Thyroid gland (tissue), 4 donors: ENCODE measurements around the gene SYDE2. TPM values are rescaled to one million over a fixed set of nuclear protein-coding genes. Genes with fewer than 3 reads are reported as not detected.

ENCODE experiments used
- DNase-seq, 2 donors: peaks; one replicate each; pipeline ENCODE4 v3.0.0-alpha.2; 2019
- H3K27ac ChIP-seq, 3 donors: fragments of 200-600 bp; sonication (generic); 1 replicate in 2 of 3; 2 replicates in 1 of 3; pipeline ENCODE4 v1.5.1; 2016 to 2019; ENCODE audit warnings: mild to moderate bottlenecking in 1 of 3, moderate library complexity in 1 of 3
- H3K27me3 ChIP-seq: fragments of 200-600 bp; sonication (generic); one replicate; pipeline ENCODE4 v1.5.1; 2019
- H3K36me3 ChIP-seq, 2 donors: fragments of 200-600 bp; sonication (generic); one replicate each; pipeline ENCODE4 v1.5.1; 2016 to 2019
- H3K4me1 ChIP-seq, 2 donors: fragments of 200-600 bp; sonication (generic); one replicate each; pipeline ENCODE4 v1.5.1; 2017 to 2019
- H3K4me3 ChIP-seq, 3 donors: fragments of 200-600 bp; sonication (generic); replicated peaks in 1 of 3; 1 replicate in 2 of 3; 2 replicates in 1 of 3; pipeline ENCODE4 v1.5.1; 2016; ENCODE audit warnings: mild to moderate bottlenecking in 1 of 3
- H3K9me3 ChIP-seq: fragments of 200-600 bp; sonication (generic); one replicate; pipeline ENCODE4 v1.5.1; 2017
- CTCF ChIP-seq, 6 experiments: fragments of 200-600 bp in 3 of 6; fragments of 450-650 bp in 3 of 6; sonication (generic) in 3 of 6; IDR thresholded peaks; one replicate each; pipeline ENCODE4 v1.5.1; 2016 to 2019; ENCODE audit warnings: antibody characterized with exemption in 6 of 6, mild to moderate bottlenecking in 2 of 6, inconsistent platforms in 1 of 6, moderate library complexity in 1 of 6
- POLR2A ChIP-seq, 2 donors: fragments of 450-650 bp; IDR thresholded peaks; one replicate each; pipeline ENCODE4 v1.6.1; 2017; ENCODE audit warnings: antibody characterized with exemption in 2 of 2, mild to moderate bottlenecking in 2 of 2, moderate library complexity in 1 of 2
- WGBS, 2 donors: methylation state at CpG; one replicate each; pipeline ENCODE4 v1.1.5; 2017; 5-methylcytosine and 5-hydroxymethylcytosine counted together
- intact Hi-C: fragments of 100-400 bp; cut with DNase I; formaldehyde crosslinking; loops from one replicate; pipeline ENCODE4 v1.15.1; 2023
- total RNA-seq, 4 donors: library from RNA; depleted of rRNA; stranded (reverse); fragments of >200 nt; gene quantifications; one replicate each; pipeline ENCODE4 v1.2.3, GENCODE V29; 2016

SYDE2 gene
- total RNA-seq, 4 donors from 2014 or later, result 15.2 to 30.8 (median 20.5) TPM

GRCh38 chr1:85171721-85172120 is 29.1 kb downstream of the SYDE2 start:
- Histone ChIP-seq H3K27me3 (no peaks in the 10 kb centered on the region), H3K4me3 (no peak overlapping the region), H3K36me3 (no peaks in the 10 kb centered on the region), H3K4me1 (no peaks in the 10 kb centered on the region), H3K9me3 (no peaks in the 10 kb centered on the region), H3K27ac (no peak overlapping the region)
- no peak for TF ChIP-seq POLR2A (IDR thresholded peaks at IDR 0.05)
- TF ChIP-seq CTCF (IDR thresholded peaks at IDR 0.05), result no peak
- no peak for DNase-seq
- 98% methylated on average over 1 of the region's 1 CpG for WGBS, 2 donors
- intact Hi-C loops, result no loop called here

GRCh38 chr1:85168884-85169283 is 31.9 kb downstream of the SYDE2 start:
- Histone ChIP-seq H3K27ac (no peak overlapping the region), H3K4me3 (no peak overlapping the region), H3K36me3 (no peaks in the 10 kb centered on the region), H3K27me3 (no peaks in the 10 kb centered on the region), H3K9me3 (no peaks in the 10 kb centered on the region), H3K4me1 (no peaks in the 10 kb centered on the region)
- WGBS, 2 donors, result 91 to 96% methylated on average over 1 of the region's 1 CpG
- no peak for TF ChIP-seq CTCF (IDR thresholded peaks at IDR 0.05)
- TF ChIP-seq POLR2A (IDR thresholded peaks at IDR 0.05), result no peak
- intact Hi-C loops, result no loop called here
- DNase-seq, result no peak

GRCh38 chr1:85166351-85166750 is 34.5 kb downstream of the SYDE2 start:
- no peaks in the 10 kb centered on the region for H3K9me3 ChIP-seq
- no peak overlapping the region for H3K4me3 ChIP-seq
- TF ChIP-seq POLR2A (IDR thresholded peaks at IDR 0.05) (no peak), CTCF (IDR thresholded peaks at IDR 0.05) (no peak)
- no peaks in the 10 kb centered on the region for H3K4me1 ChIP-seq
- DNase-seq, result no peak
- no peaks in the 10 kb centered on the region for H3K27me3 ChIP-seq
- no peaks in the 10 kb centered on the region for H3K36me3 ChIP-seq
- intact Hi-C loops, result no loop called here
- H3K27ac ChIP-seq, result no peak overlapping the region
- 96 to 97% methylated on average over 1 of the region's 1 CpG for WGBS, 2 donors

- no peak overlapping the region for H3K4me3 ChIP-seq
- no peaks in the 10 kb centered on the region for H3K4me1 ChIP-seq
- H3K27me3 ChIP-seq, result no peaks in the 10 kb centered on the region
- TF ChIP-seq POLR2A (IDR thresholded peaks at IDR 0.05), result no peak
- no peak for TF ChIP-seq CTCF (IDR thresholded peaks at IDR 0.05)
- H3K9me3 ChIP-seq, result no peaks in the 10 kb centered on the region
- H3K27ac ChIP-seq, result no peak overlapping the region
- H3K36me3 ChIP-seq, result no peaks in the 10 kb centered on the region
- DNase-seq, result no peak
- intact Hi-C loops, result no loop called here
- 76 to 81% methylated on average over 5 of the region's 5 CpGs for WGBS, 2 donors
Measured at GRCh38 chr1:85158910-85159309, 41.9 kb downstream of the SYDE2 start.

GRCh38 chr1:85157436-85157835 is 43.4 kb downstream of the SYDE2 start:
- H3K9me3 ChIP-seq, result no peaks in the 10 kb centered on the region
- no peak for TF ChIP-seq POLR2A (IDR thresholded peaks at IDR 0.05)
- intact Hi-C loops, result no loop called here

More at GRCh38 chr1:85157436-85157835, 43.4 kb downstream of the SYDE2 start:
- Histone ChIP-seq H3K27ac (no peak overlapping the region), H3K27me3 (no peaks in the 10 kb centered on the region), H3K4me1 (no peaks in the 10 kb centered on the region), H3K36me3 (no peaks in the 10 kb centered on the region), H3K4me3 (no peak overlapping the region)
- no peak for DNase-seq
